Measurements from ENCODE around the gene PTGER3.

Gene PTGER3

DNA sequence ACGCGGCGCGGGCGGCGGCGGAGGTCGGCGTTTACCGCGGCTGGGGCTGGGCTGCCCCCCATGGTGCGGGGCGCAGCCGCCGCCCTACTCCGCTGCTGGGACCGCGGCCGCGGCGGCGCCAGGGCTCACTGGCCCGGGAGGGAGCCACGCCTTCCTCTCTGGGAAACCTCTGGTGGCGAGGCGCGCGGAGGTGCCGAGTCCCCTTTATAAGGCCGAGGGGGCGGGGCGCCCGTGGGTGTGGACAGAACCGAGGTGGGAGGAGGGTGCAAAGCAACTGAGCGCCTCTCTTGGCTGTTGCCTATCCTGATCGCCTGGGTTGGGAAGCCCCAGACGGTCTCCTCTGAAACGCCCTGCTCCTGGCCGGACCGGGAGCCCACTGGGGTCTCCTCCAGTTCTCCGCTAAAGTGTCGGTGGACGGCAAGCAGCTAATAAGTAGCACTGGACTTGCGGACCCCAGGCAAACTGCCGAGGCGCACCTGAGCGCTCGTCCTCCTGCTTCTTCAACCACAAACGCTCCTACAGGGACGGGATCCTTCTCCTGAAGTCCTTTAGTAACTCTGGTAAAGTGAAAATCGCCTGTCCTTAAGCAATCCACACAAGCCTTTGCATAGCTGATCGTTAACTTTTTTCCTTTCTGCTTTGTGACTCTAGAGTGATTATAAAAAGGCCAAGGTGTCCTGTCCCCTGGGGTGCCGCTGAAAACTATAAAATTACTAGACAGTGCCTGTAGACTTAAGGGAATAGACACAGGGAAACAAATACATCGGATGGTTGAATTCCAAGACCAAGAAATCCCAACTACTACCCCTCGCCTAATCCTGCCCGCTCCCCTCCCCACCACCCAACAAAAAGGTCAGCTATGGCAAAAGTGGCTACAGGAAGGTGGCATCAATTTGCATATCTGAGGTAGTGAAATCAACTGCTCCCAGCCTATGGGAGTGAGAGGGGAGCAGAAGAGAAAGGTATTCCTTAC is at the start of gene PTGER3:
TSS of gene PTGER3 (minus strand) at position 182 of the 973 bp plus-strand sequence. CDS start 239 bp downstream, outside the sequence.
- H3K4me1 Mint-ChIP-seq = peaks cover 17% of the 10 kb centered on the region
- peak; percentile 57 for ATAC-seq
- H3K27ac Mint-ChIP-seq = no peak within 1 kb of the TSS
- H3K27me3 Mint-ChIP-seq = peaks cover 46% of the 10 kb centered on the region
- H3K4me3 Mint-ChIP-seq = peak within 1 kb of the TSS; percentile 67
- DNase-seq = peak; percentile 54
- no peaks in the 10 kb centered on the region for H3K9me3 Mint-ChIP-seq
- H3K36me3 Mint-ChIP-seq (ENCODE audit: low read depth) = no peaks in the 10 kb centered on the region

DNA sequence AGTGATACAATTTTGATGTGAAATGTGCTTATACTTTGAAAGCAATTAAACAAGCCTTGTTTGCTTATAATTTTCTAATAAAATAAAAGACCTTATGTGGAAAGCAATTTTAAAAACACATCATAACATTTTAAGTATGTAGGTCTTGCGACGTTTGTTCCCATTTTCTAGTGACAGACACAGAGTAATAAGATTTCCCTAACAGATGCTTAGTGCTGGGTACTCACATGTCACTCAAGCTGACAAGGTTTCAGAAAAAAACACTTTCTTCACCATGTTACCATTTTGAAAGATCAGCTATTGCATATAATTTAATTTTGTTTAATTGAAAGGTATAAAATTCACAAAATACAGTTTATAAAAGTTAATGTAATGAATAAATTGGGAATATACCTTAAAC is 47.3 kb upstream of the PTGER3 start:
- Mint-ChIP-seq H3K9me3 (no peaks in the 10 kb centered on the region), H3K4me3 (no peak overlapping the region), H3K27me3 (peaks cover 1% of the 10 kb centered on the region), H3K27ac (no peak overlapping the region), H3K36me3 (ENCODE audit: low read depth) (no peaks in the 10 kb centered on the region), H3K4me1 (no peaks in the 10 kb centered on the region)
- ATAC-seq (no peak), DNase-seq (no peak)

- ATAC-seq = no peak
- no peak for DNase-seq
- Mint-ChIP-seq H3K4me3 (no peak overlapping the region), H3K27ac (no peak overlapping the region), H3K27me3 (peaks cover 1% of the 10 kb centered on the region), H3K4me1 (no peaks in the 10 kb centered on the region), H3K9me3 (no peaks in the 10 kb centered on the region), H3K36me3 (ENCODE audit: low read depth) (no peaks in the 10 kb centered on the region)
These were observed 46.3 kb upstream of the PTGER3 start for GRCh38 chr1:71093938-71094337.

GRCh38 chr1:71089536-71090270 is 42.1 kb upstream of the PTGER3 start:
- no peak overlapping the region for H3K27ac Mint-ChIP-seq
- H3K4me3 Mint-ChIP-seq = no peak overlapping the region
- peaks cover 13% of the 10 kb centered on the region for H3K27me3 Mint-ChIP-seq
- ATAC-seq = no peak
- no peaks in the 10 kb centered on the region for H3K4me1 Mint-ChIP-seq
- no peak for DNase-seq
- H3K36me3 Mint-ChIP-seq (ENCODE audit: low read depth) = no peaks in the 10 kb centered on the region
- H3K9me3 Mint-ChIP-seq = no peaks in the 10 kb centered on the region

DNA sequence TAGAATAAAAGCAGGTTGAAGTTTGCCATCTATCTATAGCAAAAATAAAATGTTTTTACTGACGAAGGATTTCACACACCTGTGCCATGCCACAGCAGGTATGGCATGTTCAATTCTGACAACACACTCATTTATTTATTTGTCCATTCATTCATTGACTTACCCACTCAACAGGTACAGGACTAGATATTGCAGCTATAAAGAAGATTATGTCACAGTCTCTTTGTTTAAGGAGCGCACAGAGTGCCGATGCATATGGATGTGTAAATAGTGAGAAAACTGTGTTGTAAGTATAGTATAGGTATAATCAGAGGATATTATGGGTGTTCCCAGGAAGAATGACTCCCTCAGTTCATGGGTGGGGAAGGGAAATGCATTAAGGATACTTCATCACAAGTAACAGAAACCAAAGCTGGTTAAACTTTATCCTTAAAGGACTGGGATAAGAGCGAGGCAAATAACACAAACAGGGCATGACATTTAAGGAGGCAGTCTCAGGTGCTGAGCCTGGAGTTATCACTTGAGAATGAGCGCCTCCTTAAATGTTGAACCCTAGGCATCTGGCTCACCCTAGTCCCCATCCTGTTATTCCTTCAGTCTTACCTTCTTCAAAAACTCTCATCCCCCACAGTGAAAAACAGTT is 41.1 kb upstream of the PTGER3 start:
- H3K4me3 Mint-ChIP-seq = no peak overlapping the region
- no peak for DNase-seq
- H3K27ac Mint-ChIP-seq = no peak overlapping the region
- H3K36me3 Mint-ChIP-seq (ENCODE audit: low read depth) = no peaks in the 10 kb centered on the region
- no peaks in the 10 kb centered on the region for H3K4me1 Mint-ChIP-seq
- H3K27me3 Mint-ChIP-seq = peaks cover 17% of the 10 kb centered on the region
- H3K9me3 Mint-ChIP-seq = no peaks in the 10 kb centered on the region
- no peak for ATAC-seq

DNA sequence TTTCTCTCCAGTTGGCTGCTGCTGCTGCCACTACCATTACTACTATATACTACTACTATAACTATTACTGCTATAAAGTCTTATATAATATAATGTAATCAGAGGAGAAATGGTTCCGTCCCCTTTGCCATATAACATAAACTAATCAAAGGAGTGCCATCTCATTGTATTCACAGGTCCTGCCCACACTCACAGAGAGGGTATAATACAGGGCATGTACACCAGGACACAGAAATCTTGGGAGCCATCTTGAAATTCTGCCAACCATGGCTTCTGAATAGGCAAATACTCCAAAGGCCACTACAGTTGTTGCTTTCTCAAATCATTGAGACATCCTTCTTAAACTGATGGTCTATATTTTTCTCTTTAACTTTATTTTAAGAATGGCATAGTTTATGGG is 40.1 kb upstream of the PTGER3 start:
- no peaks in the 10 kb centered on the region for H3K4me1 Mint-ChIP-seq

DNA sequence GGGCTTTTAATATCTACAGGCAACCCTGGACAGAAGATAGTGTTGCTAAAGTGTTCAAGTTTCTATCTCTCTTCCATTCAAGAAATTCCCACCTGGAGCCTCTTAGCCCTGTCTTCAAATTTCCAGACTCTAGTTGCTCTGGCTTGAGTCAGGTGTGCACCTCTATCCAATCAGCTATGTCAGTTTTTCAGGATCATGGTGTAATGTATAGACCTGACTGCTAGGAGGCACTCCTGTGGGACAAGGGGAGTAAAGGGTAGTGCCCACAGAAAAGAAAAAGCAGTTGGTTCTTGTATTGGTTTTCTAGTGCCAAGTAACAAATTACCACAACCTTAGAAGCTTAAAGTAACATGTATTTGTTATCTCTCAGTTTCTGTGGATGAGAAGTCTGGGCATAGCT is 39.4 kb upstream of the PTGER3 start:
- ATAC-seq (no peak), DNase-seq (no peak)
- Mint-ChIP-seq H3K4me3 (no peak overlapping the region), H3K9me3 (no peaks in the 10 kb centered on the region), H3K27ac (no peak overlapping the region), H3K36me3 (ENCODE audit: low read depth) (no peaks in the 10 kb centered on the region), H3K27me3 (peaks cover 26% of the 10 kb centered on the region), H3K4me1 (no peaks in the 10 kb centered on the region)

More for the DNA sequence above, 40.1 kb upstream of the PTGER3 start:
- no peak overlapping the region for H3K4me3 Mint-ChIP-seq
- peaks cover 25% of the 10 kb centered on the region for H3K27me3 Mint-ChIP-seq
- ATAC-seq (no peak), DNase-seq (no peak)
- no peaks in the 10 kb centered on the region for H3K36me3 Mint-ChIP-seq (ENCODE audit: low read depth)
- H3K9me3 Mint-ChIP-seq = no peaks in the 10 kb centered on the region
- H3K27ac Mint-ChIP-seq = no peak overlapping the region

- Mint-ChIP-seq H3K4me1 (peaks cover 6% of the 10 kb centered on the region), H3K27me3 (peaks cover 26% of the 10 kb centered on the region), H3K27ac (no peak overlapping the region), H3K36me3 (ENCODE audit: low read depth) (no peaks in the 10 kb centered on the region), H3K9me3 (no peaks in the 10 kb centered on the region), H3K4me3 (no peak overlapping the region)
- ATAC-seq (no peak), DNase-seq (no peak)
These were observed 38.7 kb upstream of the PTGER3 start for GRCh38 chr1:71086331-71086730.

GRCh38 chr1:71083271-71083670 is 35.7 kb upstream of the PTGER3 start:
- ATAC-seq (no peak), DNase-seq (no peak)
- Mint-ChIP-seq H3K9me3 (no peaks in the 10 kb centered on the region), H3K4me1 (peaks cover 18% of the 10 kb centered on the region), H3K27me3 (peaks cover 25% of the 10 kb centered on the region), H3K36me3 (ENCODE audit: low read depth) (peaks cover 11% of the 10 kb centered on the region), H3K4me3 (no peak overlapping the region), H3K27ac (no peak overlapping the region)

DNA sequence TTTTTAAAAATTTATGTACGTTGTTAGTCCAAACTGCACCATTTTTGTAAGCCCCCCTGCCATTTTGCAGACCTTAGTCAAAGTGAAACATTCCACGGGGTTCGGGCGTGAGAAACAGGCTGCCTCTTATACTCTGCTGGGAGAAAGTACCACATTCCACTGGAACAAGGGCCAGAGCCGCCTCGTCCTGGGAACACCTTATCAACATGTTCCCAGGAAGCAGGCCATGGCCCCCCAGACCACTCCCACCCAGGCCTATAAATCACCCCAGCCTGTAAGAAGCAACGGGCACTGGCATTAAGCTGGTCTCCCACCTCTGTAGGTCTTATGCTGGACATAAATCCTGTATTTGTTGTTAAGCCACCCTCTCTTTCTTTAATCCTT is 34.1 kb upstream of the PTGER3 start:
- H3K4me1 Mint-ChIP-seq = peaks cover 26% of the 10 kb centered on the region
- no peaks in the 10 kb centered on the region for H3K9me3 Mint-ChIP-seq
- peak overlapping the region; percentile 99 for H3K4me3 Mint-ChIP-seq
- DNase-seq (peak; percentile 4), ATAC-seq (no peak)
- peaks cover 22% of the 10 kb centered on the region for H3K27me3 Mint-ChIP-seq
- peaks cover 17% of the 10 kb centered on the region for H3K36me3 Mint-ChIP-seq (ENCODE audit: low read depth)
- peak overlapping the region; percentile 97 for H3K27ac Mint-ChIP-seq

GRCh38 chr1:71080739-71081696 is 33.4 kb upstream of the PTGER3 start, which contains the start of gene ZRANB2:
TSS of gene ZRANB2 (minus strand) at chr1:71081035. CDS start at chr1:71080995, 40 bp downstream.
- H3K36me3 Mint-ChIP-seq (ENCODE audit: low read depth) = peaks cover 23% of the 10 kb centered on the region
- no peaks in the 10 kb centered on the region for H3K9me3 Mint-ChIP-seq
- peaks cover 28% of the 10 kb centered on the region for H3K4me1 Mint-ChIP-seq
- DNase-seq (peak; percentile 87), ATAC-seq (peak; percentile 98)
- peak within 1 kb of the TSS; percentile 97 for H3K27ac Mint-ChIP-seq
- peaks cover 20% of the 10 kb centered on the region for H3K27me3 Mint-ChIP-seq
- peak within 1 kb of the TSS; percentile 99 for H3K4me3 Mint-ChIP-seq

- Mint-ChIP-seq H3K9me3 (no peaks in the 10 kb centered on the region), H3K27ac (peak overlapping the region; percentile 97), H3K36me3 (ENCODE audit: low read depth) (peaks cover 30% of the 10 kb centered on the region), H3K4me1 (peaks cover 31% of the 10 kb centered on the region), H3K4me3 (peak overlapping the region; percentile 99), H3K27me3 (peaks cover 19% of the 10 kb centered on the region)
- ATAC-seq (peak; percentile 18), DNase-seq (no peak)
These were observed 32.7 kb upstream of the PTGER3 start for GRCh38 chr1:71080230-71080738.

- Mint-ChIP-seq H3K4me3 (no peak overlapping the region), H3K27ac (peak overlapping the region; percentile 53), H3K4me1 (peaks cover 37% of the 10 kb centered on the region), H3K9me3 (no peaks in the 10 kb centered on the region), H3K36me3 (ENCODE audit: low read depth) (peaks cover 61% of the 10 kb centered on the region), H3K27me3 (no peaks in the 10 kb centered on the region)
- ATAC-seq (no peak), DNase-seq (no peak)
These were observed 27.1 kb upstream of the PTGER3 start for GRCh38 chr1:71074681-71075080.

Data from activated naive CD8-positive, alpha-beta T cell treated with anti-CD3 and anti-CD28 coated beads, Interleukin-2, amount 50 U/mL, for 24 hours (primary cell).